NCI-H146 treated with DMSO at 0.1 percent for 48 hours (cell line): Measurements from ENCODE around the gene GHRH.

ENCODE experiments used
- DNase-seq: peaks from one replicate; lab custom pipeline; 2025; ENCODE audit not compliant: unreplicated experiment; lab: John Stamatoyannopoulos, UW

GHRH gene

GRCh38 chr20:37291724-37292126 is 30.1 kb upstream of the GHRH start:
- no peak for DNase-seq

GRCh38 chr20:37290158-37290810 is 28.7 kb upstream of the GHRH start:
- DNase-seq = no peak

- DNase-seq = no peak
Observed at GRCh38 chr20:37288091-37288490, 26.5 kb upstream of the GHRH start.

GRCh38 chr20:37285664-37286374 is 24.2 kb upstream of the GHRH start:
- DNase-seq = no peak

GRCh38 chr20:37284691-37285161 is 23.1 kb upstream of the GHRH start:
- no peak for DNase-seq

DNA sequence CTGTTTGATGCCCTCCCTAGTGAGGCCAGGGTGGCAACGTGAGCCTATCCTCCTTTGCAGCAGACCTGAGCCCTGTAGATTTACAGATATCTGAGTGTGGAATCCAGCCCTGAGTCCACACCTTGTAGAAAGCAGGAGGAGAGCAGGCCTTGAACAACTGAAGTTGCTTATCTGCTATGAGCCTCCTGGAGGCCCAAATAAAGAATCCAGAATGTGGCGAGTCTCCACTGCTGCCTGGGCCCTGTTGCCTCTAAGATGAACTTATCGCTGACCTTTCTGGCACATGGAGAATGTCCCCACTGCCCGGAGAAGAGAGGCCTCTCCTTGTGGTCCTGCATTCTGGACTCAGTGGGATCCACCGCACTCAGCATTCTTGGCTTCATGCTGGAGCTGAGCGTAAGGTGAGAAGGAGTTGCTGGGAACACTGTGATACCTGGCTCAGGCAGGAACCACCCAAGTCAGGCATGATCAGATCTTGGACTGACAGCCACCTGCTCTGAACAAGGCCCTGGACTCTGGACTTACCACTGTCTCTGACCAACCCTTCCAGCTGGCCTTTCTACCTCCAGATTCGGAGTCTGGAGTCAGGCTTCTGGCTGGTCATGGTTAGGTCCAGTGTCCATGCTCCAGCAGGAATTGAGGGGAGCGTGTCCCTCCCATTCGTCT is 22.0 kb upstream of the GHRH start:
- no peak for DNase-seq

DNA sequence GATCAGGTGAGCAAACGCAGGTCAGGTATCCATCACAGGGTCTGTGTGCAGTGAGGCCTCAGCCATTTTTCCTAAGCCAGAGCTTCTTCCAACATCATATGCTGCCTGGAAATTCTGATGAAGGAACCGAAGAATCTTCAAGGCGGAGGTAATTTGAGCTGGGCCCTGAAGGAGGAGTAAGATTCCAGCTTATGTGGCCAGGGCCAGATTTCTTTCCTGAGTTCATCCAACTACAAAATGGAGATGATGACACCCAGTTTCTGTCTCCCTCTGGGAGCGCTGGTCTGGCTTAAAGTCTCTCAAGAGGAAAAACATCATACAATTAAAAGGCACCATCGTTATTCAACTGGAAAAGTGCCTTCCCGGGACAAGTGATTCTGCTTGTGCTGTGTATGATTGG is 20.9 kb upstream of the GHRH start:
- DNase-seq = no peak

- DNase-seq = no peak
Observed at GRCh38 chr20:37280403-37280802, 18.8 kb upstream of the GHRH start.

DNA sequence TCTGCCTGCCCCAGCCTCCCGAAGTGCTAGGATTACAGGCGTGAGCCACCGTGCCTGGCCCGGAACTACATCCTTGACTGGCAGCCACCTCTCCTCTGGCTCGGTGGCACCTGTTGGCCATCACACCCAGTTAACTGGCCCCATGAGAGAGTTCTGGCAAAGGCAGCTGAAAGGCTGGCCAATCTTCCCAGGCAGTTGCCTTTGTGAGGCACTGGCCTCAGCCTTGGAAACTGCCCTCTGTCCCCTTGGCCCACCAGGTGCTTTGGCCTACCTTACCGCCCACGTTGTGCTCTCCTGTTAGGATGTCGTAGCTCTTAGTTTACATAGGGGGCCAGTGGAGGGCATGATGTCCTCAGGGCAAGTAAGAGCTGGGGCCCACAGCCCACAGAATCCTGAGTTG is 18.2 kb upstream of the GHRH start:
- no peak for DNase-seq

DNA sequence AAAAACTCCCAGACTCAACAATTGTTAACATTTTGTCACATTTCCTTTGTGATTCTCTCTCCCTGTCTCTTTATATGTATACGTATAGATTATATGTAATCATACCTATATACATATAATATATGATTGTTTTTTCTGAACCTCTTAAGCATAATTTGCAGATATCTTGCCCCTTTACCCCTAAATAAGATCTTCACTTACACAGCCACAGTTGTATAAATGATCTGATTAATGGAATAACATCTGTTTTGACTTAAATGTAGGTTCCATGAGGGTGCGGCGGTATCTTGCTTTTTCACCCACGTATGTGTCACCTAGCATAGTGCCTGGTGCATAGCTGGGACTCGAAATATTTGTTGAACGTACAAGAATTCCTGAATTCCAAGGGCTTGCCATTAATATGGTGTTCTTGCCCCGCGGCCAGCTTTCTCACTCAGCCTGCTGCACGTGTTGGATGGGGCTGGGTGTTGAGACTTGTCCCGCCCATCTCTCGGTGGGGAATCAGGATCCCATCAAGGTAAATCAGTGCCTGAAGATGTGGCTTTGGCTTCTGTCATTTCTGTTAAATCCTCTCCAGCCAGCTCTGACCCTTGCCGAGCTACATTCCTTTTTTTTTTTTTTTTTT is 17.5 kb upstream of the GHRH start:
- DNase-seq = no peak

GRCh38 chr20:37277253-37277593 is 15.6 kb upstream of the GHRH start:
- DNase-seq = no peak

- no peak for DNase-seq
Observed at GRCh38 chr20:37276494-37277252, 15.1 kb upstream of the GHRH start.

- no peak for DNase-seq
Observed at GRCh38 chr20:37274851-37275524, 13.4 kb upstream of the GHRH start.

- DNase-seq = no peak
Observed at GRCh38 chr20:37273988-37274387, 12.4 kb upstream of the GHRH start.

GRCh38 chr20:37271421-37271768 is 9.8 kb upstream of the GHRH start:
- no peak for DNase-seq

GRCh38 chr20:37270576-37271420 is 9.2 kb upstream of the GHRH start:
- no peak for DNase-seq

GRCh38 chr20:37267667-37268313 is 6.2 kb upstream of the GHRH start:
- no peak for DNase-seq

DNA sequence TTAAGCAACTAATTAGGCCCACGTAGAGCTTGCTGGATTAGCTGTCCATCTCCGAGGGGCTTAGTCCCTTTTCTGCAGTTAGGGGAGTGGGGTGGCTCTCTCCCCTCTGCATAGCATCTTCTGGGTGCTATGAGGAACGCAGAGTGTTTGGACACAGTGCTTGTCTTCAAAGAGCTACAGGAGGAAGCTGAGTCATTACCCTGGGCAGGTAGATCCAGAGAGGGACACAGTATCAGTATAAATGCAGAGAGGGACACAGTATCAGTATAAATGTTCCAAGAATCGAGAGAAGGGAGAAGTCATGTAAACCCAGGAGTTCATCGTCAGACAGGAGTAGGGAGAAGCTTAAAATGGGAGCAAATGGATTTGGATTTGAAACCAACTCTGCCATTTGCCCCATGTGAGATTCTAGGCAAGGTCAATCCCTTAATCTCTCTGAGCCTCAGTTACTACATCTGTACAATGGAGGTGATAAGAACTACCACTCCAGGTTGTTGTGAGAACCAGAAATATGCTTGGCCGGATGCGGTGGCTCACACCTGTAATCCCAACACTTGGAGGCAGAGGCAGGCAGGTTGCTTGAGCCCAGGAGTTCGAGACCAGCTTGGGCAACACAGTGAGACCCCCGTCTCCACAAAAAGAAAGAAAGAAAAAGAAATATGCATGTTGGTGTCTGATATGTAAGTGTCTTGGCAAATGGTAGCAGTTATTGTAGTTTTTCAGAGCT is 5.5 kb upstream of the GHRH start:
- DNase-seq = no peak

GRCh38 chr20:37265152-37265551 is 3.5 kb upstream of the GHRH start:
- DNase-seq = no peak
